PC-3 (cell line): ENCODE measurements around the gene SAMD4A. TPM values are rescaled to one million over a fixed set of nuclear protein-coding genes. Genes with fewer than 3 reads are reported as not detected.

ENCODE experiments used
- ATAC-seq: fragments of 200-7000 bp; cut with Tn5 transposase; 2 replicates; pipeline ENCODE4 v1.9.1; 2020; ENCODE audit warnings: mild to moderate bottlenecking, moderate library complexity
- BruUV-seq: library from RNA; stranded (reverse); fragments of 400-500 nt; replicated peaks from 2 replicates; lab custom pipeline; 2021; lab: Mats Ljungman, UMichigan
- CTCF ChIA-PET: fragments of 300-600 bp; sonication (Branson Sonifier 250); formaldehyde crosslinking; loops from one replicate; lab custom pipeline; 2022; ENCODE audit warnings: antibody characterized with exemption; lab: Charles Lee
- POLR2A ChIA-PET: fragments of 300-600 bp; sonication (Branson Sonifier 250); formaldehyde crosslinking; loops from one replicate; lab custom pipeline; 2022; ENCODE audit warnings: antibody characterized with exemption; ENCODE audit not compliant: unreplicated experiment; lab: Charles Lee
- DNase-seq: peaks from one replicate; pipeline ENCODE4 v3.0.0-alpha.2; 2015
- H2AFZ ChIP-seq: fragments of 300-600 bp; sonication (generic); 2 replicates; pipeline ENCODE4 v1.6.0; 2016; ENCODE audit warnings: antibody characterized with exemption, low read length
- H3F3A ChIP-seq: fragments of 300-600 bp; sonication (generic); one replicate; pipeline ENCODE4 v1.6.0; 2017; ENCODE audit warnings: antibody characterized with exemption, low read length, control low read depth, mild to moderate bottlenecking; ENCODE audit not compliant: unreplicated experiment
- H3K27ac ChIP-seq: fragments of 300-600 bp; sonication (generic); 2 replicates; pipeline ENCODE4 v1.5.1; 2016; ENCODE audit warnings: mild to moderate bottlenecking, low read length
- H3K27me3 ChIP-seq: fragments of 300-600 bp; sonication (generic); 2 replicates; pipeline ENCODE4 v1.6.1; 2016; ENCODE audit warnings: low read length, mixed read lengths
- H3K36me3 ChIP-seq: fragments of 300-600 bp; sonication (generic); 2 replicates; pipeline ENCODE4 v1.6.1; 2016; ENCODE audit warnings: low read depth, mixed run types, low read length, mixed read lengths
- H3K4me1 ChIP-seq: fragments of 300-600 bp; sonication (generic); 2 replicates; pipeline ENCODE4 v1.5.1; 2016; ENCODE audit warnings: low read length; ENCODE audit not compliant: insufficient read depth
- H3K4me2 ChIP-seq: fragments of 300-600 bp; sonication (generic); 2 replicates; pipeline ENCODE4 v1.6.0; 2016; ENCODE audit warnings: low read length
- H3K4me3 ChIP-seq: fragments of 300-600 bp; sonication (generic); 2 replicates; pipeline ENCODE4 v1.5.1; 2016; ENCODE audit warnings: mild to moderate bottlenecking, low read length, mixed read lengths
- H3K79me2 ChIP-seq: fragments of 300-600 bp; sonication (generic); 2 replicates; pipeline ENCODE4 v1.6.1; 2017; ENCODE audit warnings: low read length, mixed read lengths
- H3K9ac ChIP-seq: fragments of 300-600 bp; sonication (generic); 2 replicates; pipeline ENCODE4 v1.6.0; 2016; ENCODE audit warnings: mild to moderate bottlenecking, low read length
- H3K9me2 ChIP-seq: fragments of 300-600 bp; sonication (generic); replicated peaks from 2 replicates; pipeline ENCODE4 v1.6.1; 2016; ENCODE audit warnings: mixed run types, low read length, mixed read lengths
- H3K9me3 ChIP-seq: fragments of 300-600 bp; sonication (generic); 2 replicates; pipeline ENCODE4 v1.6.1; 2016; ENCODE audit warnings: low read length, mixed read lengths
- H4K20me1 ChIP-seq: fragments of 300-600 bp; sonication (generic); 2 replicates; pipeline ENCODE4 v1.6.1; 2016; ENCODE audit warnings: low read length, mixed read lengths
- EZH2 ChIP-seq: fragments of 300-600 bp; sonication (generic); IDR thresholded peaks from one replicate; pipeline ENCODE4 v1.6.1; 2017; ENCODE audit warnings: antibody characterized with exemption, mild to moderate bottlenecking, low read length; ENCODE audit not compliant: unreplicated experiment
- EZH2phosphoT487 ChIP-seq: fragments of 300-600 bp; sonication (generic); IDR thresholded peaks from 2 replicates; pipeline ENCODE4 v1.6.1; 2018; ENCODE audit warnings: mild to moderate bottlenecking, antibody characterized with exemption, low read length, borderline replicate concordance
- intact Hi-C: fragments of 100-400 bp; cut with micrococcal nuclease; formaldehyde crosslinking; loops from 2 replicates; pipeline ENCODE4 v1.9.0; 2023
- total RNA-seq: library from RNA; depleted of rRNA; stranded (reverse); fragments of >200 nt; gene quantifications from 2 replicates; pipeline ENCODE4 v1.2.3, GENCODE V29; 2014
- TF ChIP-seq, protein P1 (sequence below): fragments of 300-600 bp; sonication (generic); conservative IDR thresholded peaks from 2 replicates; pipeline ENCODE4 v1.5.1; 2017; ENCODE audit warnings: antibody characterized with exemption, low read depth, mild to moderate bottlenecking, low read length

Gene SAMD4A
- total RNA-seq, 1 experiment from 2014 or later = 42.9 TPM

DNA sequence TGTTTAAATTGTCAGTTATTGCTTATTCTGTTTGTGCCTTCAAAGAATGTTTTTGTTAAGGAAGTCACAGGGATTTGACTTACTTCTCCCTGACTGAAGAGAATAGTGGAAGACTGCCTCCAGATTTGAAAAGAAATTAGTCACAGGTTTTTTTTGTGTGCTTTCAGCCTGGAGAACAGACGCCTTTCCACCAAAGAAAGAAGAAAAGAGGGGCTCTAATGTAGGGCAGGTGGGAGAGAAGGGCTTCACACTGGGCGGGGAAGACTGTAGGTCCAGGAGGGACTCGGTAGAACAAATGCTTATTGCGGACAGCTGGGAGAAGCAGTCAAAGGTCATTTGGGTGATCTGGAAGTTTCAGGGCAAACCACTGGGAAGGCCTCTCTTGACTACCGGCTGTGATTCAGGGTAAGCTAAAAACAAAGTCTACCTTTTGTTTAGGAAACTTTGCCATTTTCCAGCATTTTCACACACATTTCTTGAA is 76.8 kb downstream of the SAMD4A start:
- H3K4me2 ChIP-seq = no peak overlapping the region
- no peak for DNase-seq
- no peaks in the 10 kb centered on the region for H4K20me1 ChIP-seq
- no peak overlapping the region for H2AFZ ChIP-seq
- H3K4me3 ChIP-seq = no peak overlapping the region
- no peaks in the 10 kb centered on the region for H3K27me3 ChIP-seq
- TF ChIP-seq EZH2 = no peak
- no peak for TF ChIP-seq EZH2phosphoT487
- TF ChIP-seq, protein P1, sequence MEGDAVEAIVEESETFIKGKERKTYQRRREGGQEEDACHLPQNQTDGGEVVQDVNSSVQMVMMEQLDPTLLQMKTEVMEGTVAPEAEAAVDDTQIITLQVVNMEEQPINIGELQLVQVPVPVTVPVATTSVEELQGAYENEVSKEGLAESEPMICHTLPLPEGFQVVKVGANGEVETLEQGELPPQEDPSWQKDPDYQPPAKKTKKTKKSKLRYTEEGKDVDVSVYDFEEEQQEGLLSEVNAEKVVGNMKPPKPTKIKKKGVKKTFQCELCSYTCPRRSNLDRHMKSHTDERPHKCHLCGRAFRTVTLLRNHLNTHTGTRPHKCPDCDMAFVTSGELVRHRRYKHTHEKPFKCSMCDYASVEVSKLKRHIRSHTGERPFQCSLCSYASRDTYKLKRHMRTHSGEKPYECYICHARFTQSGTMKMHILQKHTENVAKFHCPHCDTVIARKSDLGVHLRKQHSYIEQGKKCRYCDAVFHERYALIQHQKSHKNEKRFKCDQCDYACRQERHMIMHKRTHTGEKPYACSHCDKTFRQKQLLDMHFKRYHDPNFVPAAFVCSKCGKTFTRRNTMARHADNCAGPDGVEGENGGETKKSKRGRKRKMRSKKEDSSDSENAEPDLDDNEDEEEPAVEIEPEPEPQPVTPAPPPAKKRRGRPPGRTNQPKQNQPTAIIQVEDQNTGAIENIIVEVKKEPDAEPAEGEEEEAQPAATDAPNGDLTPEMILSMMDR = no peak
- intact Hi-C loops = loop anchor here (1.0 kb wide), 1 partner anchor 79 kb away; no protein-coding TSS in a partner anchor
- H3K4me1 ChIP-seq = peaks cover 13% of the 10 kb centered on the region
- H3K27ac ChIP-seq = no peak overlapping the region
- no peaks in the 10 kb centered on the region for H3K9me2 ChIP-seq
- ChIA-PET CTCF (interaction anchor here (0.6 to 1.6 kb wide), 4 partner anchors 9 to 80 kb away, joined by 3 to 4 read pairs (median 4); partner anchors contain the start of gene SAMD4A), POLR2A (no interaction called here)
- no peak for ATAC-seq
- H3K9ac ChIP-seq = no peak overlapping the region
- H3K79me2 ChIP-seq = peaks cover 75% of the 10 kb centered on the region
- BruUV-seq = no TSS peak
- no peaks in the 10 kb centered on the region for H3F3A ChIP-seq
- H3K36me3 ChIP-seq = no peaks in the 10 kb centered on the region
- no peaks in the 10 kb centered on the region for H3K9me3 ChIP-seq

- BruUV-seq = no TSS peak
- CTCF ChIA-PET = no interaction called here
- Histone ChIP-seq H3K4me3 (no peak overlapping the region), H3K9ac (no peak overlapping the region), H3K36me3 (no peaks in the 10 kb centered on the region), H3F3A (peaks cover under 1% of the 10 kb centered on the region), H4K20me1 (no peaks in the 10 kb centered on the region), H3K9me2 (no peaks in the 10 kb centered on the region), H3K4me2 (no peak overlapping the region), H3K4me1 (peaks cover 22% of the 10 kb centered on the region), H3K79me2 (peaks cover 75% of the 10 kb centered on the region), H3K9me3 (no peaks in the 10 kb centered on the region), H2AFZ (no peak overlapping the region), H3K27me3 (no peaks in the 10 kb centered on the region), H3K27ac (no peak overlapping the region)
- DNase-seq = no peak
- intact Hi-C loops = loop anchor here (5.0 kb wide), 1 partner anchor 138 kb away; the partner anchor contains the start of gene CGRRF1
- POLR2A ChIA-PET = no interaction called here
- ATAC-seq = no peak
- no peak for TF ChIP-seq EZH2phosphoT487
Observed at GRCh38 chr14:54645639-54646038, 78.7 kb downstream of the SAMD4A start.

GRCh38 chr14:54646626-54647025 is 79.7 kb downstream of the SAMD4A start:
- ChIA-PET POLR2A (no interaction called here), CTCF (no interaction called here)
- no peaks in the 10 kb centered on the region for H3K27me3 ChIP-seq
- no peak overlapping the region for H3K4me3 ChIP-seq
- H3K9me3 ChIP-seq = no peaks in the 10 kb centered on the region
- H3K9ac ChIP-seq = no peak overlapping the region
- H3K36me3 ChIP-seq = no peaks in the 10 kb centered on the region
- BruUV-seq = no TSS peak
- peaks cover 76% of the 10 kb centered on the region for H3K79me2 ChIP-seq
- intact Hi-C loops = loop anchor here (5.0 kb wide), 1 partner anchor 139 kb away; the partner anchor contains the start of gene CGRRF1
- H3F3A ChIP-seq = peaks cover 10% of the 10 kb centered on the region
- H4K20me1 ChIP-seq = no peaks in the 10 kb centered on the region
- ATAC-seq = no peak
- peaks cover 32% of the 10 kb centered on the region for H3K4me1 ChIP-seq
- no peak for DNase-seq
- H2AFZ ChIP-seq = no peak overlapping the region
- TF ChIP-seq EZH2phosphoT487 = no peak
- no peak for TF ChIP-seq EZH2
- TF ChIP-seq, protein P1 = no peak
- H3K4me2 ChIP-seq = no peak overlapping the region
- H3K27ac ChIP-seq = no peak overlapping the region
- no peaks in the 10 kb centered on the region for H3K9me2 ChIP-seq
